Heart right ventricle (tissue), 16 donors: ENCODE data around the gene NEDD4L. TPM values are rescaled to one million over a fixed set of nuclear protein-coding genes. Genes with fewer than 3 reads are reported as not detected.

Experiments
- ATAC-seq, 8 donors: fragments of 200-7000 bp; cut with Tn5 transposase; one replicate each; pipeline ENCODE4 v1.9.1; 2020; ENCODE audit warnings: mild to moderate bottlenecking in 8 of 8, moderate library complexity in 8 of 8, moderate number of reproducible peaks in 1 of 8
- DNase-seq, 2 donors: peaks; one replicate each; pipeline ENCODE4 v3.0.0-alpha.2; 2020
- H3K27ac ChIP-seq, 10 donors: fragments of 200-600 bp; sonication (generic) in 2 of 10; one replicate each; pipeline versions ENCODE4 v1.5.0 to v1.8.0; 2020 to 2022; ENCODE audit warnings: mild to moderate bottlenecking in 3 of 10
- H3K27me3 ChIP-seq, 7 donors: fragments of 200-600 bp; one replicate each; pipeline ENCODE4 v1.8.0; 2021 to 2022; ENCODE audit warnings: mild to moderate bottlenecking in 2 of 7
- H3K36me3 ChIP-seq, 9 donors: fragments of 200-600 bp; sonication (generic) in 1 of 9; one replicate each; pipeline versions ENCODE4 v1.5.0 to v1.8.0; 2020 to 2022; ENCODE audit warnings: mild to moderate bottlenecking in 2 of 9
- H3K4me1 ChIP-seq, 9 donors: fragments of 200-600 bp; sonication (generic) in 1 of 9; one replicate each; pipeline versions ENCODE4 v1.5.0 to v1.8.0; 2020 to 2022; ENCODE audit warnings: mild to moderate bottlenecking in 4 of 9
- H3K4me3 ChIP-seq, 10 donors: fragments of 200-600 bp; sonication (generic) in 2 of 10; one replicate each; pipeline versions ENCODE4 v1.5.0 to v1.8.0; 2020 to 2022; ENCODE audit warnings: mild to moderate bottlenecking in 7 of 10, moderate library complexity in 2 of 10
- H3K9me3 ChIP-seq, 11 donors: fragments of 200-600 bp in 10 of 11; sonication (generic) in 2 of 11; one replicate each; pipeline versions ENCODE4 v1.5.0 to v1.8.0; 2013 to 2022; ENCODE audit warnings: mild to moderate bottlenecking in 2 of 11, control low read depth in 1 of 11, moderate library complexity in 1 of 11
- WGBS, 2 donors: extraction: QIAGEN DNeasy Blood & Tissue Kit; methylation state at CpG; one replicate each; pipeline ENCODE4 v1.1.7; 2013; ENCODE audit warnings: inconsistent platforms in 1 of 2; 5-methylcytosine and 5-hydroxymethylcytosine counted together
- intact Hi-C, 10 donors: fragments of 100-400 bp; cut with DNase I; formaldehyde crosslinking; loops; one replicate each; pipeline versions ENCODE4 v1.11.1 to v1.14.2; 2022
- polyA plus RNA-seq, 2 donors: library from polyadenylated mRNA; stranded (reverse); fragments of 200-250 nt; gene quantifications; one replicate each; pipeline ENCODE4 v1.2.3, GENCODE V29; 2013
- total RNA-seq, 10 donors: library from RNA; stranded (reverse); fragmentation: NEBNext Ultra II Directional in 3 of 10; extraction: Animal tissue kit (Norgen Biotek cat#: 25700) in 3 of 10; gene quantifications; one replicate each; pipeline versions ENCODE4 v1.2.1 to v1.2.4, GENCODE V29; 2021 to 2023
- TF ChIP-seq, protein P1 (sequence below), 9 donors: fragments of 200-600 bp; sonication (generic) in 2 of 9; IDR thresholded peaks; one replicate each; pipeline versions ENCODE4 v1.5.0 to v1.8.0; 2021 to 2022; ENCODE audit warnings: antibody characterized with exemption in 9 of 9, mild to moderate bottlenecking in 5 of 9, moderate library complexity in 1 of 9
- donor health status: Arrhythmogenic right ventricular cardiomyopathy.
- donor health status: ischemic (EF 13 %, LVEDD 7.1; RV severe dilation, severe dysfunction).
- donor health status: healthy with polysubstance abuse.
- donor health status: DM: no; HTN: yes; CAD: no.
- donor health status: DM: no; HTN: no; CAD: no.
- donor health status: ischemic (EF 25% LVEDD 6.9; RV normal size, moderate dysfunction).
- donor health status: ischemic (EF 25% LVEDD 5.7; RV mildly dilated, moderate dysfunction).
- donor health status: healthy.
- donor health status: DM: yes; HTN: yes; CAD: no.
- donor health status: Ischemic cardiomyopathy.
- donor health status: ischemic (EF 35%, LVEDD 5.7; RV mildly dilated, moderate dysfunction).
- donor health status: nonischemic (EF 11% LVEDD 7.7; RV severe dilation, severe dysfunction).
- donor health status: DM: yes; HTN: yes; CAD: no.
- donor health status: PGD.
- donor health status: ischemic (EF 29% LVEDD 5.4; RV normal size, mild dysfunction).
- donor health status: nonischemic (EF 23%, LVEDD 6.1; RV moderate dilation, normal function).

The NEDD4L gene
- total and polyA plus RNA-seq, 12 donors: 9.6 to 67.1 (median 49.4) TPM

DNA sequence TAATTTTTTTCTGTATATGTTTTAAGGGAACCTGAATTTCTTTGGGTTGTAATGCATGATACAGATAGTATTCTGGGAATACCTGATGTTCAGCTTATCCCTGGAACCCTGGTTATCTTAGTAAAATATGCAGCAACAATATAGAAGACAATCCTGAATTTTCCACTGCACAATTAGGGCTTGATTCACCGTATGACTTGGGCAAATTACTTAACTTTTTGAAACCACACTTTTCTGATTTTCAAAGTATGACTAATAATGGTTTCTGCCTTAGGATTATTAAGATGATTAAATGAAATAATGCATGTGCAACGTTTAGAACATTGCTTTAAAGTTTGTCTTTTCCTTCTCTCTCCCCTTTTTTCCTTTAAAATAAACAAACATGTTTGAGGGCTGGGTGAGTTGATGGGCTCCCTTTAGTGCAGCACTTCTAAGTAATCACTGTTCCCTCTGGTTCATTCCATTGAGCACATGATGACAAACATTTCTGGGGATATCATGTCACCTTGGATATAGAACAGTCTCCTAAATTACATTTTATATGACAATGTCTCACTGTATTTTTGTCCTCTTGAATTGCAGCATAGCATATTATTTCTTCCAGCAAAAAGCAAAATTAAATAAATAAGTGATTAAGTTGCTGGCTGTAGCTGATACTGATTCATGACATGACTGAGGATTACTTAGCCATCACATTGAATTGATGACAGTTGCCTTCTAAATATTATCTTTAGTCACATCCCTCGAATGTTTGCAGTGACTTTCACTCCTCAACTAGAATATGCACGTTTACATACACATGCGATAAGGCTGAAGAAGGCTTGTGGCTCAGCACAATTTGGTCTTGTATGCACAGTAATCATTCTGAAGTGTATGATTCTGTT lies 254.5 kb downstream of the NEDD4L start:
- DNase-seq (no peak), ATAC-seq (peak in 3 of 8 donors; percentile 50 to 78 (median 59))
- TF ChIP-seq, protein P1, sequence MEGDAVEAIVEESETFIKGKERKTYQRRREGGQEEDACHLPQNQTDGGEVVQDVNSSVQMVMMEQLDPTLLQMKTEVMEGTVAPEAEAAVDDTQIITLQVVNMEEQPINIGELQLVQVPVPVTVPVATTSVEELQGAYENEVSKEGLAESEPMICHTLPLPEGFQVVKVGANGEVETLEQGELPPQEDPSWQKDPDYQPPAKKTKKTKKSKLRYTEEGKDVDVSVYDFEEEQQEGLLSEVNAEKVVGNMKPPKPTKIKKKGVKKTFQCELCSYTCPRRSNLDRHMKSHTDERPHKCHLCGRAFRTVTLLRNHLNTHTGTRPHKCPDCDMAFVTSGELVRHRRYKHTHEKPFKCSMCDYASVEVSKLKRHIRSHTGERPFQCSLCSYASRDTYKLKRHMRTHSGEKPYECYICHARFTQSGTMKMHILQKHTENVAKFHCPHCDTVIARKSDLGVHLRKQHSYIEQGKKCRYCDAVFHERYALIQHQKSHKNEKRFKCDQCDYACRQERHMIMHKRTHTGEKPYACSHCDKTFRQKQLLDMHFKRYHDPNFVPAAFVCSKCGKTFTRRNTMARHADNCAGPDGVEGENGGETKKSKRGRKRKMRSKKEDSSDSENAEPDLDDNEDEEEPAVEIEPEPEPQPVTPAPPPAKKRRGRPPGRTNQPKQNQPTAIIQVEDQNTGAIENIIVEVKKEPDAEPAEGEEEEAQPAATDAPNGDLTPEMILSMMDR (IDR thresholded peaks at IDR 0.05): no peak
- peaks cover 0 to 50% (median 32%) of the 10 kb centered on the region in 9 donors for H3K4me1 ChIP-seq
- 32 to 44% methylated on average over 5 of the region's 5 CpGs for WGBS, 2 donors
- H3K27me3 ChIP-seq: no peaks in the 10 kb centered on the region
- intact Hi-C loops: no loop called here
- no peak overlapping the region for H3K4me3 ChIP-seq
- H3K9me3 ChIP-seq: no peaks in the 10 kb centered on the region
- H3K36me3 ChIP-seq: no peaks in the 10 kb centered on the region
- H3K27ac ChIP-seq: peak overlapping the region in 7 of 10 donors; percentile 5 to 64 (median 45)

DNA sequence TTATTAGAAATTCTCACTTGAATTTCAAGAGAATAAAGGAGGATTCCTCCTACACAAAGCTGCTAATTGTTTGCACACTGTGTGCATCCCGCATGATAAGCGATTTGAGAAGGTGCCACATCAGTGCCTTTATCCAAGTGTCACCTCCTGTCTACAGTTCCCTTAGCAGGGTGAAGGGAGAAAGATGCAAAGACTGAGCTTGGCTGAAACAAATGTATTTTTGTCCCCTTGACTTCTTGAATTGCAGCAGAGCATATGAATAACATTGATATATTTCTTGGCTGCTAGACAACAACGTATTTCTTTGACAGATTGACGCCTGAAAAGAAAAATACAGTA lies 255.1 kb downstream of the NEDD4L start:
- DNase-seq (no peak), ATAC-seq (peak in 2 of 8 donors; percentile 28 to 40)
- Histone ChIP-seq H3K9me3 (no peaks in the 10 kb centered on the region), H3K36me3 (no peaks in the 10 kb centered on the region), H3K4me3 (no peak overlapping the region), H3K27ac (peak overlapping the region in 7 of 10 donors; percentile 5 to 64 (median 43)), H3K4me1 (peaks cover 0 to 56% (median 32%) of the 10 kb centered on the region in 9 donors), H3K27me3 (no peaks in the 10 kb centered on the region)
- WGBS, 2 donors: 20 to 46% methylated on average over 4 of the region's 4 CpGs
- TF ChIP-seq, protein P1 (IDR thresholded peaks at IDR 0.05): no peak
- intact Hi-C loops: no loop called here

DNA sequence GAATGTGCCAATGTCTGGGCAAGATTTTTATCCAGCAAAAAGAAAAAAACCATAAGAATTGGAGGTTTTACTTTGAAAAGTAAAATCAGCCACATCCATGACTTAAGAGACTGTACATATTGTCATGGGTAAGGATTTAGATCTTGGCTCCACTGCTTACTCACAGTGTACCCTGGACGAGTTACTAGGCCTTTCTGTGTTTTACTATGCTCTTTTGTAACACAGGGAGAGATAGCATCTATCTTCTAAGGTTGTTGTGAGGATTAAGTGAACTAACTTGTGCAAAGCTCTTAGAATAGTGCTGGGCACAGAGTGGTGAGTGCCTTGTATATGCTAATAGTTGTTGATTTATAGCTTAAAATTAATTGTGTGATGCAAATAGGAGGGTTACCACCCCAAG lies 255.9 kb downstream of the NEDD4L start:
- 19 to 33% methylated on average over 1 of the region's 1 CpG for WGBS, 2 donors
- peak overlapping the region in 3 of 10 donors; percentile 9 to 64 (median 43) for H3K27ac ChIP-seq
- intact Hi-C loops: loop anchor here in 1 of 10 donors (10.0 kb wide), 1 partner anchor 115 kb away; no protein-coding TSS in a partner anchor
- TF ChIP-seq, protein P1 (IDR thresholded peaks at IDR 0.05): no peak
- DNase-seq: no peak
- H3K9me3 ChIP-seq: peaks cover 0 to 1% (median 0%) of the 10 kb centered on the region in 11 donors
- no peak for ATAC-seq
- peaks cover 0 to 62% (median 32%) of the 10 kb centered on the region in 9 donors for H3K4me1 ChIP-seq
- H3K27me3 ChIP-seq: no peaks in the 10 kb centered on the region
- no peak overlapping the region for H3K4me3 ChIP-seq
- no peaks in the 10 kb centered on the region for H3K36me3 ChIP-seq

DNA sequence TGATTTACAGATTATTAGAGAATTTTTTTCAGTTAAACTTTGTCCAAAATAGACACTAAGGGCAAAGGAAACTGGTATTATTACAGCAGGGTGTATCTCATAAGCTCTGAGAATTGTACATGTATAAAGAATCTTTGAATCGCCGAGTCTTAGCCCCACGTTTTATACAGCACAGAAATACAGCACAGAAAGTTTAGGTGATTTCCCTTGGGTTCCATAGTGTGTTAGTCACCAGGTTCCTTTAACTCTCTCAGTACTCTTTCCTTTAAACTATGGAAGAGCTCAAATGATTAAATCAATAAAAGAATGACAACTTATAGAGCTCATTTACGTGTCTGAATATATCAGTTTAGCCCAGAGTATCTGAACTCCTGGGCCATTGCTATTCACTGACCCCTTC lies 256.8 kb downstream of the NEDD4L start:
- peak overlapping the region in 3 of 10 donors; percentile 22 to 64 (median 25) for H3K27ac ChIP-seq
- peaks cover 0 to 67% (median 32%) of the 10 kb centered on the region in 9 donors for H3K4me1 ChIP-seq
- 71 to 74% methylated on average over 4 of the region's 4 CpGs for WGBS, 2 donors

More for the DNA sequence above, 256.8 kb downstream of the NEDD4L start:
- Histone ChIP-seq H3K27me3 (no peaks in the 10 kb centered on the region), H3K4me3 (no peak overlapping the region), H3K36me3 (no peaks in the 10 kb centered on the region), H3K9me3 (peaks cover 0 to 9% (median 2%) of the 10 kb centered on the region in 11 donors)
- no peak for DNase-seq
- intact Hi-C loops: loop anchor here in 1 of 10 donors (10.0 kb wide), 1 partner anchor 116 kb away; no protein-coding TSS in a partner anchor
- TF ChIP-seq, protein P1 (IDR thresholded peaks at IDR 0.05): no peak
- ATAC-seq: no peak
